ENCODE data around the gene THEMIS.

Gene THEMIS

GRCh38 chr6:127821431-127821830 lies 79.4 kb downstream of the THEMIS start:
- no peaks in the 10 kb centered on the region for H3K9me3 ChIP-seq (ENCODE audit: control insufficient read depth, insufficient read depth, low read length)
- H3K27me3 ChIP-seq (ENCODE audit: control insufficient read depth, insufficient read depth, low read length): no peaks in the 10 kb centered on the region
- H3K36me3 ChIP-seq (ENCODE audit: control insufficient read depth, insufficient read depth, low read length): no peaks in the 10 kb centered on the region
- no peak overlapping the region for H3K9ac ChIP-seq (ENCODE audit: low read depth, low read length)
- no peak overlapping the region for H3K4me3 ChIP-seq (ENCODE audit: low read depth, low read length)
- H3K4me1 ChIP-seq (ENCODE audit: control insufficient read depth, insufficient read depth, low read length): peaks cover 2% of the 10 kb centered on the region

DNA sequence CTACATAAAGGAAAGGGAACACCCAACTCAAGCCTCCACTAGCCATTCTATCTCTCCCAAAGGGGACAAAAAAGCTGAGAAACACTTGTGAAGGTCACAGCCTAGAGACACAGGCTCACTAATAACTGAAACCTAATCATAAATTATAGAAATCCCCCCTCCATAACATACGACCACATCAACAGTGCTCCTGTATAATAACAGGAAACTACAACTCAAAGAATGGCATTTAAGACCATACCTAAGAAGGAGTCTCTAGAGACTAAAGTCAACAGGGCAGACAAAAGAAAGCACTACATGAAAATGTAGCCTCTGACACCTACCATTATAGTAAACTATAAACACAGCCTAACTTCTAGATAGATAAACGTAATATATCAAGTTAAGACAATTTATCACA lies 82.7 kb downstream of the THEMIS start:
- peaks cover 5% of the 10 kb centered on the region for H3K4me1 ChIP-seq (ENCODE audit: control insufficient read depth, insufficient read depth, low read length)
- H3K9me3 ChIP-seq (ENCODE audit: control insufficient read depth, insufficient read depth, low read length): no peaks in the 10 kb centered on the region
- H3K27me3 ChIP-seq (ENCODE audit: control insufficient read depth, insufficient read depth, low read length): no peaks in the 10 kb centered on the region
- H3K9ac ChIP-seq (ENCODE audit: low read depth, low read length): no peak overlapping the region
- H3K36me3 ChIP-seq (ENCODE audit: control insufficient read depth, insufficient read depth, low read length): no peaks in the 10 kb centered on the region
- no peak overlapping the region for H3K4me3 ChIP-seq (ENCODE audit: low read depth, low read length)

GRCh38 chr6:127816643-127817042 lies 84.2 kb downstream of the THEMIS start:
- Histone ChIP-seq H3K27me3 (ENCODE audit: control insufficient read depth, insufficient read depth, low read length) (no peaks in the 10 kb centered on the region), H3K9ac (ENCODE audit: low read depth, low read length) (no peak overlapping the region), H3K36me3 (ENCODE audit: control insufficient read depth, insufficient read depth, low read length) (no peaks in the 10 kb centered on the region), H3K4me1 (ENCODE audit: control insufficient read depth, insufficient read depth, low read length) (peaks cover 5% of the 10 kb centered on the region), H3K4me3 (ENCODE audit: low read depth, low read length) (no peak overlapping the region), H3K9me3 (ENCODE audit: control insufficient read depth, insufficient read depth, low read length) (no peaks in the 10 kb centered on the region)

DNA sequence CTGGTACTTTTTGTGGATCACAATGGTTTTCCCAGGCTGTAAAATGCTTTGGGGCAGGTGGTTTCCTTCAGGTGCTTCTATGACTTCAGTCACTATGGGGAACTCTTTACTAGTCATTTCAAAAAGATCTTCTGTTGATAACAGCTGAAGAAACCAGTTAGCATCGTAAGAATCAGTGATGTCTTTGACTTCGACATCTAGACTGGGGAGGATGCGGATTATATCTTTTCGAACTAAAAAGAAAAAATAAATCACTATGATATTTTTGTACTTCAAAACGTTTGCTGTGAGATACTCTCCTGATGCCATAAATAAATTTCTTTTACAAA lies 87.2 kb downstream of the THEMIS start:
- H3K9ac ChIP-seq (ENCODE audit: low read depth, low read length): no peak overlapping the region
- no peaks in the 10 kb centered on the region for H3K36me3 ChIP-seq (ENCODE audit: control insufficient read depth, insufficient read depth, low read length)
- H3K4me3 ChIP-seq (ENCODE audit: low read depth, low read length): no peak overlapping the region
- H3K27me3 ChIP-seq (ENCODE audit: control insufficient read depth, insufficient read depth, low read length): no peaks in the 10 kb centered on the region
- H3K4me1 ChIP-seq (ENCODE audit: control insufficient read depth, insufficient read depth, low read length): peaks cover 5% of the 10 kb centered on the region
- H3K9me3 ChIP-seq (ENCODE audit: control insufficient read depth, insufficient read depth, low read length): no peaks in the 10 kb centered on the region

GRCh38 chr6:127812985-127813698 lies 87.7 kb downstream of the THEMIS start:
- Histone ChIP-seq H3K4me3 (ENCODE audit: low read depth, low read length) (no peak overlapping the region), H3K4me1 (ENCODE audit: control insufficient read depth, insufficient read depth, low read length) (peaks cover 5% of the 10 kb centered on the region), H3K9me3 (ENCODE audit: control insufficient read depth, insufficient read depth, low read length) (no peaks in the 10 kb centered on the region), H3K9ac (ENCODE audit: low read depth, low read length) (no peak overlapping the region), H3K36me3 (ENCODE audit: control insufficient read depth, insufficient read depth, low read length) (no peaks in the 10 kb centered on the region), H3K27me3 (ENCODE audit: control insufficient read depth, insufficient read depth, low read length) (no peaks in the 10 kb centered on the region)

DNA sequence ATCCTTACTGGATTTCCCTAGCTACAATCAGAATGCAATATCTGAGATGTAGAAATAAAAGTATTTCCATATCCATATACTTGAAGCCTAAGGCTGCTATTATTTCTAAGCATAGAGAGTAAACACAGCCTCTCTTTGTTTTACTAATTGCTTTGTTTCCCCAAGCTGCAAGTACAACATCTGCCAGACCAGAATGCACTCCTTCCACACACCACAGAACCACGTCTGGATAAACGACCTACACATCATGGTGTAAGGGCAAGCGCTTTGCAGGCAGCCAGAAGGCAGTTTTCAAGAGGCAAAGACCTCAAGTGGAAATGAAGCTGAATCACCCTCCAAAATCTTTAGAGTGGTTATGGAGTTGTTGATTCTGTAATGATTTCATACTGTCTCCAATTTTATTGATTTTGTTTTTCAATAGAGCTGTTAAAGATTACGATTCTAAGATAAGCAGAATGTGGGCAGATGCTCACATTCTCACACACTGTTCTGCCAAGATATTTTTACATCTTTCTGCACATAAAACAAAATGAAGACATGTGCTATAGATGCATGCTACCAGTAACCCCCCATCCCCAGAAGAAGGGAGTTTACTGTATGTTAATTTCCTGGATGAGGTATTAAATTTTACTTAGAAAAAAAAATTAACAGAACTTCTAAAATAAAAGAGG lies 88.8 kb downstream of the THEMIS start:
- Histone ChIP-seq H3K4me3 (ENCODE audit: low read depth, low read length) (no peak overlapping the region), H3K9me3 (ENCODE audit: control insufficient read depth, insufficient read depth, low read length) (no peaks in the 10 kb centered on the region), H3K9ac (ENCODE audit: low read depth, low read length) (no peak overlapping the region), H3K27me3 (ENCODE audit: control insufficient read depth, insufficient read depth, low read length) (no peaks in the 10 kb centered on the region), H3K4me1 (ENCODE audit: control insufficient read depth, insufficient read depth, low read length) (peaks cover 5% of the 10 kb centered on the region), H3K36me3 (ENCODE audit: control insufficient read depth, insufficient read depth, low read length) (no peaks in the 10 kb centered on the region)

- Histone ChIP-seq H3K9ac (ENCODE audit: low read depth, low read length) (no peak overlapping the region), H3K4me3 (ENCODE audit: low read depth, low read length) (no peak overlapping the region), H3K4me1 (ENCODE audit: control insufficient read depth, insufficient read depth, low read length) (no peaks in the 10 kb centered on the region), H3K27me3 (ENCODE audit: control insufficient read depth, insufficient read depth, low read length) (no peaks in the 10 kb centered on the region), H3K36me3 (ENCODE audit: control insufficient read depth, insufficient read depth, low read length) (no peaks in the 10 kb centered on the region), H3K9me3 (ENCODE audit: control insufficient read depth, insufficient read depth, low read length) (no peaks in the 10 kb centered on the region)
Measured at GRCh38 chr6:127807806-127808517, 92.9 kb downstream of the THEMIS start.

DNA sequence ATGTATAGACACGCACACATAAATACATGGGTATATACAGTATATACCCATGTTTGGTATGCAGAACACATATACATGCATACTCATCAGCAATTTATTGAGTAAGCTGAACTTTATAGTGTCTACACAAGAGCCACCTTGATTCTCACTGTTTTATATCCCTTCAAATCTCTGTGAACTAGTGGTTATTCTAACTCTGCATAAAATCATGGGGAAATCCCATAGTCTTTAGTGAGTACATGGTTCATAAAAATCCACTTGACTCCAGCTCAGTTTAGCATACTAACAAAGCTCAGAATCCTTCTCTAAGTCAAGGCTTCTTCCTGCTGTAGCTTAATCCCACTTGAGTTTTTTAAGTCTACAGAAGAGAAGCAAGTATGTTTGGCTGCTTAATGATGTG lies 104.1 kb downstream of the THEMIS start:
- Histone ChIP-seq H3K36me3 (ENCODE audit: control insufficient read depth, insufficient read depth, low read length) (no peaks in the 10 kb centered on the region), H3K27me3 (ENCODE audit: control insufficient read depth, insufficient read depth, low read length) (no peaks in the 10 kb centered on the region), H3K9ac (ENCODE audit: low read depth, low read length) (no peak overlapping the region), H3K4me1 (ENCODE audit: control insufficient read depth, insufficient read depth, low read length) (no peaks in the 10 kb centered on the region), H3K4me3 (ENCODE audit: low read depth, low read length) (no peak overlapping the region), H3K9me3 (ENCODE audit: control insufficient read depth, insufficient read depth, low read length) (no peaks in the 10 kb centered on the region)

- H3K9me3 ChIP-seq (ENCODE audit: control insufficient read depth, insufficient read depth, low read length): no peaks in the 10 kb centered on the region
- no peak overlapping the region for H3K4me3 ChIP-seq (ENCODE audit: low read depth, low read length)
- no peaks in the 10 kb centered on the region for H3K27me3 ChIP-seq (ENCODE audit: control insufficient read depth, insufficient read depth, low read length)
- H3K36me3 ChIP-seq (ENCODE audit: control insufficient read depth, insufficient read depth, low read length): no peaks in the 10 kb centered on the region
- H3K4me1 ChIP-seq (ENCODE audit: control insufficient read depth, insufficient read depth, low read length): no peaks in the 10 kb centered on the region
- H3K9ac ChIP-seq (ENCODE audit: low read depth, low read length): no peak overlapping the region
Measured at GRCh38 chr6:127794405-127794804, 106.5 kb downstream of the THEMIS start.

DNA sequence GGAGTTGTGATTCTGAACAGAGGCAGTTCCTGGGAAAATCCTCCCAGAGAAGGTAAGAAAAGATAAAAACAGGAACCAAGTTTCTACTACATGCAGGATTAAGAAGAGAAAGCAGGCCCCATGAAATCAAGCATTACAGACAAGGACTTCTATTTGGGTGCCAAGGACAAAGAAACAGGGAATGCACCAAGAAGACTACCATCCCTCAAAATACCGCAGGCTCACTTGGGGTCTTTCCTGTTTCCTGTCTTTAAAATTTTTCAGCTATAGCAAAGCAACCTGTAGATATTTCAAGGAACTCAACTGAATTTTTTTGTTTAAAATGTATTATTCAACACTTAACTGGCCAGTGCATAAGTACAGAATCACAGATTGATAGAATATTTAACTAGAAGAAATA lies 107.5 kb downstream of the THEMIS start:
- Histone ChIP-seq H3K27me3 (ENCODE audit: control insufficient read depth, insufficient read depth, low read length) (no peaks in the 10 kb centered on the region), H3K9ac (ENCODE audit: low read depth, low read length) (no peak overlapping the region), H3K9me3 (ENCODE audit: control insufficient read depth, insufficient read depth, low read length) (no peaks in the 10 kb centered on the region), H3K36me3 (ENCODE audit: control insufficient read depth, insufficient read depth, low read length) (no peaks in the 10 kb centered on the region), H3K4me1 (ENCODE audit: control insufficient read depth, insufficient read depth, low read length) (no peaks in the 10 kb centered on the region), H3K4me3 (ENCODE audit: low read depth, low read length) (no peak overlapping the region)

GRCh38 chr6:127792616-127793015 lies 108.2 kb downstream of the THEMIS start:
- Histone ChIP-seq H3K4me1 (ENCODE audit: control insufficient read depth, insufficient read depth, low read length) (no peaks in the 10 kb centered on the region), H3K27me3 (ENCODE audit: control insufficient read depth, insufficient read depth, low read length) (no peaks in the 10 kb centered on the region), H3K36me3 (ENCODE audit: control insufficient read depth, insufficient read depth, low read length) (no peaks in the 10 kb centered on the region), H3K4me3 (ENCODE audit: low read depth, low read length) (no peak overlapping the region), H3K9me3 (ENCODE audit: control insufficient read depth, insufficient read depth, low read length) (no peaks in the 10 kb centered on the region), H3K9ac (ENCODE audit: low read depth, low read length) (no peak overlapping the region)
